Peyer's patch (tissue), 4 donors: ENCODE measurements around the gene PPWD1. TPM values are rescaled to one million over a fixed set of nuclear protein-coding genes. Genes with fewer than 3 reads are reported as not detected.

Source experiments
- DNase-seq, 3 donors: peaks; one replicate each; pipeline ENCODE4 v3.0.0-alpha.2; 2017 to 2019
- H3K27ac ChIP-seq, 4 donors: fragments of 200-600 bp; sonication (generic); one replicate each; pipeline ENCODE4 v1.5.1; 2016 to 2019
- H3K27me3 ChIP-seq, 2 donors: fragments of 200-600 bp; sonication (generic); one replicate each; pipeline ENCODE4 v1.5.1; 2019
- H3K36me3 ChIP-seq, 3 donors: fragments of 200-600 bp; sonication (generic); one replicate each; pipeline ENCODE4 v1.5.1; 2016 to 2019
- H3K4me1 ChIP-seq, 4 donors: fragments of 200-600 bp; sonication (generic); one replicate each; pipeline ENCODE4 v1.5.1; 2016 to 2019
- H3K4me3 ChIP-seq, 4 donors: fragments of 200-600 bp; sonication (generic); 1 replicate in 3 of 4; 2 replicates in 1 of 4; pipeline ENCODE4 v1.5.1; 2016 to 2019; ENCODE audit warnings: mild to moderate bottlenecking in 1 of 4
- H3K9me3 ChIP-seq, 4 donors: fragments of 200-600 bp; sonication (generic); one replicate each; pipeline ENCODE4 v1.5.1; 2016 to 2019; ENCODE audit warnings: mild to moderate bottlenecking in 1 of 4
- POLR2A ChIP-seq, 2 donors: fragments of 450-650 bp; IDR thresholded peaks; one replicate each; pipeline ENCODE4 v1.5.1; 2017; ENCODE audit warnings: antibody characterized with exemption in 2 of 2, mild to moderate bottlenecking in 2 of 2, moderate library complexity in 2 of 2
- total RNA-seq, 4 donors: library from RNA; depleted of rRNA; stranded (reverse); fragments of >200 nt; gene quantifications; one replicate each; pipeline ENCODE4 v1.1.0, GENCODE V29; 2016
- TF ChIP-seq, protein P1 (sequence below), 6 experiments: fragments of 450-650 bp in 4 of 6; fragments of 200-600 bp in 2 of 6; sonication (generic) in 1 of 6; IDR thresholded peaks; one replicate each; pipeline ENCODE4 v1.5.1; 2017 to 2019; ENCODE audit warnings: antibody characterized with exemption in 6 of 6, mild to moderate bottlenecking in 3 of 6, moderate library complexity in 1 of 6

PPWD1 gene
- total RNA-seq, 4 donors from 2014 or later, result 31.2 to 84.2 (median 38.2) TPM

DNA sequence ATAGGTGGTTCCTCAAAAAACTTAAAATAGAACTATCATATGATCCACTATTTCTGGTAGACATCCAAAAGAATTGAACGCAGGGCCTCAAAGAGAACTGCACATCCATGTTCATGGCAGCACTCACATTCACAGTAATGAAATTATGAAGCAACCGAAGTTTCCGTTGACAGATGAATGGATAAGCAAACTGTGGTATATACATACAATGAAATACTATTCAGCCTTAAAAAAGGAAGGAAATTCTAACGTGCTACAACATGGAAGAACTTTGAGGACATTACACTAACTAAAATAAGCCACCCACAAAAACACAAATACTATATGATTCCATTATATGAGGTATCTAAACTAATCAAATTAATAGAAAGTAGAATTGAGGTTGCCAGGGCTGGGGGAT lies 18.6 kb upstream of the PPWD1 start:
- H3K4me1 ChIP-seq, result no peaks in the 10 kb centered on the region
- no peaks in the 10 kb centered on the region for H3K9me3 ChIP-seq

DNA sequence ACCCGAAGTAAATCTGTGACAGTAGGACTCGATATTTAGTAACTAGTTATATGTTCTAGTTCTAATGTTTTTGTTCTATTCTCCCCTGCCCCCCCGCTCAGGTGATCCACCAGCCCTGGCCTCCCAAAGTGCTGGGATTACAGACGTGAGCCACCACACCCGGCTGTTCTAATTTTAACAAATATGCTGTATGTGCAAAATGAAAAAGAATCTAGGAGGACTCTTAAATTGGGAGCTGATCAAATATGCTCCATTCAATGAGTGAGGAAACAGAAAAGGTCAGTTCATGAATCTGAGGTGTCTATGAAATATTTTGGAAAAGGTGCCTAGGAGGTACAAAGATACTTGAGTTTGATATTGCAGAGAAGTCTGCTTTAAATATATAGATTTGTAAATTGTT lies 17.0 kb upstream of the PPWD1 start:
- Histone ChIP-seq H3K27ac (no peak overlapping the region), H3K27me3 (no peaks in the 10 kb centered on the region), H3K4me3 (no peak overlapping the region), H3K36me3 (no peaks in the 10 kb centered on the region), H3K4me1 (no peaks in the 10 kb centered on the region), H3K9me3 (no peaks in the 10 kb centered on the region)
- no peak for TF ChIP-seq POLR2A (IDR thresholded peaks at IDR 0.05)
- TF ChIP-seq, protein P1, sequence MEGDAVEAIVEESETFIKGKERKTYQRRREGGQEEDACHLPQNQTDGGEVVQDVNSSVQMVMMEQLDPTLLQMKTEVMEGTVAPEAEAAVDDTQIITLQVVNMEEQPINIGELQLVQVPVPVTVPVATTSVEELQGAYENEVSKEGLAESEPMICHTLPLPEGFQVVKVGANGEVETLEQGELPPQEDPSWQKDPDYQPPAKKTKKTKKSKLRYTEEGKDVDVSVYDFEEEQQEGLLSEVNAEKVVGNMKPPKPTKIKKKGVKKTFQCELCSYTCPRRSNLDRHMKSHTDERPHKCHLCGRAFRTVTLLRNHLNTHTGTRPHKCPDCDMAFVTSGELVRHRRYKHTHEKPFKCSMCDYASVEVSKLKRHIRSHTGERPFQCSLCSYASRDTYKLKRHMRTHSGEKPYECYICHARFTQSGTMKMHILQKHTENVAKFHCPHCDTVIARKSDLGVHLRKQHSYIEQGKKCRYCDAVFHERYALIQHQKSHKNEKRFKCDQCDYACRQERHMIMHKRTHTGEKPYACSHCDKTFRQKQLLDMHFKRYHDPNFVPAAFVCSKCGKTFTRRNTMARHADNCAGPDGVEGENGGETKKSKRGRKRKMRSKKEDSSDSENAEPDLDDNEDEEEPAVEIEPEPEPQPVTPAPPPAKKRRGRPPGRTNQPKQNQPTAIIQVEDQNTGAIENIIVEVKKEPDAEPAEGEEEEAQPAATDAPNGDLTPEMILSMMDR (IDR thresholded peaks at IDR 0.05), result no peak
- no peak for DNase-seq

More for the DNA sequence above, 18.6 kb upstream of the PPWD1 start:
- H3K27ac ChIP-seq, result no peak overlapping the region
- DNase-seq, result no peak
- H3K36me3 ChIP-seq, result no peaks in the 10 kb centered on the region
- no peaks in the 10 kb centered on the region for H3K27me3 ChIP-seq
- no peak overlapping the region for H3K4me3 ChIP-seq
- TF ChIP-seq, protein P1 (IDR thresholded peaks at IDR 0.05), result no peak
- no peak for TF ChIP-seq POLR2A (IDR thresholded peaks at IDR 0.05)

DNA sequence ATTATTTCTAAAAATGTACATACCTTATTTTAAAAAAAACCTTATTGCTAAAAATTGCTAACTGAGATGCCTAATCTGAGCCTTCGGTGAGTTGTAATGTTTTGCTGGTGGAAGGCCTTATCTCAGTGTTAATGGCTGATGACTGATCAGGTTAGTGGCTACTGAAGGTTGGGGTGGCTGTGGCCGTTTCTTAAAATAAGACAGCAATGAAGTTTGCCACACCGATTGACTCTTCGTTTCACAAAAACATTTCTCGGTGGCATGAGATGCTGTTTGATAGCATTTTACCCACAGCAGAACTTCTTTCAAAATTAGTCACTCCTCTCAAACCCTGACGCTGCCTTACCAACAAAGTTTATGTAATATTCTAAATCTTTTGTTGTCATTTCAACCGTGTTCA lies 14.8 kb upstream of the PPWD1 start:
- Histone ChIP-seq H3K27me3 (no peaks in the 10 kb centered on the region), H3K4me3 (no peak overlapping the region), H3K4me1 (no peaks in the 10 kb centered on the region), H3K9me3 (no peaks in the 10 kb centered on the region), H3K27ac (no peak overlapping the region), H3K36me3 (no peaks in the 10 kb centered on the region)
- no peak for DNase-seq
- no peak for TF ChIP-seq POLR2A (IDR thresholded peaks at IDR 0.05)
- TF ChIP-seq, protein P1 (IDR thresholded peaks at IDR 0.05), result no peak

DNA sequence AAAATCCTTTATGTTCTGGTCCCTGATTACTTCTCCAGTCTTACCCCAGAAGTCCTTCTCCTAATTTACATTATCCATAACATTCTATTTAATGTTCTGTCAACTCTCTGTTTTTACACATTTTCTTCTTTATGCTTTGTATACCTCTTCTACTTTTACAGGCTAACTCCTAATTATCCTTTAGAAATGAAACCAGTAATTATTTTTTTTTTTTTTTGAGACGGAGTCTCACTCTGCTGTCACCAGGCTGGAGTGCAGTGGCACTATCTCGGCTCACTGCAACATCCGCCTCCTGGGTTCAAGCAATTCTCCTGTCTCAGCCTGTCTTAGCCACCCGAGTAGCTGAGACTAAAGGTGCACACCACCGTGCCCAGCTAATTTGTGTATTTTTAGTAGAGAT lies 9.2 kb upstream of the PPWD1 start:
- no peaks in the 10 kb centered on the region for H3K36me3 ChIP-seq
- H3K27me3 ChIP-seq, result no peaks in the 10 kb centered on the region
- no peak overlapping the region for H3K4me3 ChIP-seq
- H3K4me1 ChIP-seq, result no peaks in the 10 kb centered on the region
- no peak overlapping the region for H3K27ac ChIP-seq
- no peak for DNase-seq
- no peaks in the 10 kb centered on the region for H3K9me3 ChIP-seq
- TF ChIP-seq, protein P1 (IDR thresholded peaks at IDR 0.05), result no peak
- TF ChIP-seq POLR2A (IDR thresholded peaks at IDR 0.05), result no peak

DNA sequence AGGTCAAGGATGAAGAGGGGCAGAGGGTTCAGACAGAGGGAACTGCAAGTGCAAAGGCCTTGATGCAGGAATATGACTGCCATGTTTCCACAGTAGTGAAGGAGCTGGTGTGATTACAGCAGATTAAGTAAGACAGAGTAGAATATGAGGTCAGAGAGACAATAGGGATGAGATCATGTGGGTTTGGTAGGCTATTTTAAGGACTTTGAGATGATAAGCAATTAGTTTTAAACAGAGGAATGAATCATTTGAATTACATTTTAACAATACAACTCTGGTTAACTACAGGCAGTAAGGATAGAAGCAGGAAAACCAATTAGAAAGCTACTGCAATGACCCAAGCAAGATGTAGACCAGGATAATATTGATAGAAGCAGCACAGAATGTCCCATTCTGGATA lies 7.8 kb upstream of the PPWD1 start:
- TF ChIP-seq POLR2A (IDR thresholded peaks at IDR 0.05), result no peak
- TF ChIP-seq, protein P1 (IDR thresholded peaks at IDR 0.05), result no peak
- no peak overlapping the region for H3K4me3 ChIP-seq
- H3K4me1 ChIP-seq, result no peaks in the 10 kb centered on the region
- H3K9me3 ChIP-seq, result no peaks in the 10 kb centered on the region
- no peak overlapping the region for H3K27ac ChIP-seq
- DNase-seq, result no peak
- H3K36me3 ChIP-seq, result no peaks in the 10 kb centered on the region
- H3K27me3 ChIP-seq, result no peaks in the 10 kb centered on the region

DNA sequence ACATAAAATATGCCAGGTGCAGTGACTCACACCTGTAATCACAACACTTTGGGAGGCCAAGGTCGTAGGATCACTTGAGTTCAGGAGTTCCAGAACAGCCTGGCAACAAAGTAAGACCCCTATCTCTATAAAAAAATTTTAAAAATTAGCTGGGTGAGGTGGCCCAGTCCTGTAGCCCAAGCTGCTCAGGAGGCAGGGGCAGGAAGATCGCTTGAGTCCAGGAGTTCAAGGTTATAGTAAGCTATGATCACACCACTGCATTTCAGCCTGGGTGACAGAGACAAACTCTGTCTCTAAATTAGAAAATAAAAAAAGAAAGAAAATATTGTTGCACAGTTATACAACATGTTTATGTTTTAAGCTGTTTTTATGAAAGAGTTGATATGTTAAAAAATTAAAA lies 6.9 kb upstream of the PPWD1 start:
- H3K9me3 ChIP-seq, result no peaks in the 10 kb centered on the region
- no peaks in the 10 kb centered on the region for H3K27me3 ChIP-seq
- H3K4me1 ChIP-seq, result no peaks in the 10 kb centered on the region
- no peaks in the 10 kb centered on the region for H3K36me3 ChIP-seq
- TF ChIP-seq POLR2A (IDR thresholded peaks at IDR 0.05), result no peak
- TF ChIP-seq, protein P1 (IDR thresholded peaks at IDR 0.05), result no peak
- no peak overlapping the region for H3K27ac ChIP-seq
- DNase-seq, result no peak
- H3K4me3 ChIP-seq, result no peak overlapping the region
